ENCODE results near the gene EIF4A2.
"Not testable (repeated sequence)": the region's sequence is repeated elsewhere in the genome, so short reads cannot be mapped to it uniquely, and the experiment has no call there.

Gene EIF4A2

DNA sequence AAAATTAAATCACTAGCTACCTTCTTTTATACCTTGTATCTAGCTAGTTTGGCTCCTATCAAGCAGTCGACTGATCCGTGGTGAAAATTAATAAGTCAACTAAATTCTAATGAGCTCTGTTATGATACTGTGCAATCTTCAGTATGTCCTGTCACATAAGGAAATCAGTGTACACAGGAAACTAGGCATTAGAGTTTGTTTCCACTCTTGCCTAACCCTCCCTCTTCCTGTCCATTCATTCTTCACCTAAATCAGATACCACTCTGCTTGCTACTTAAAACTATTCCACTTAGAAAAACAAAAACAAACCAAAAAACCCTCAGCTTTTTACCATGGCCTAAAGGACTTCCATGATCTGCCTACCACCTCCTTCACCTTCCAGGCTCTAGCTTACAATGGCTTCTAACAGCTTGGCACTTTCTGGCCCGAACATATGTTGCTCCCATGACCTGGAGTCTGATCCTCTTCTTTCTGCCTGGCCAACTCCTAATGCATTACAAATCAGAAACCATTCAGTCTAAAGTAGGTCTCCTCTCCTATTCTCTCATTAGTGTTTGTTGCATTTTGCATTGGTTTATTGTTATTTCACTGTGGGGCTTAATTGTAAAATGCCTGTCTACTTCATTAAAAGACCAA, 15.0 kb downstream of the EIF4A2 start:
- H3K4me1 Mint-ChIP-seq: peaks cover 40% of the 10 kb centered on the region
- ATAC-seq: peak; percentile 61
- no peak overlapping the region for H3K27ac Mint-ChIP-seq

DNA sequence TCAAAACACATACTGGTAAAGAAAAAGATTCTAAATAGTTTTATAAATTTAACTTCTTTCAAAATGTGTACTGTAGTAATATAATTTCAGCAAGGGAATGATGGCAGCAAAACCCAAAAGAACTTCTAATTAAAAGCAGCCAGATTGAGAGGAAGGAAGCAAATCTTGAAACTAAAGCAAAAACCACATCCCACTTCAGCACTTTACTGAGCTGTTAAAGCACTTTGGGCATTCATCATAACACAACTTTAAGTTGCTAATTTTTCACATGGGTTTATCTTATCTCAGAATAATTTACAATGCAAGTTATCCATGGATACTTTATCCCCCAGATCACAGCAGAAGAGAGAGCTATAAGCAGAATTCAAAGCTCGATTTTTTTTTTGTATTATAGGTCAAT, 16.9 kb downstream of the EIF4A2 start:
- H3K4me3 Mint-ChIP-seq: no peak overlapping the region
- no peak for ATAC-seq
- H3K9me3 Mint-ChIP-seq: no peaks in the 10 kb centered on the region

More for the DNA sequence above, 15.0 kb downstream of the EIF4A2 start:
- DNase-seq: no peak
- Mint-ChIP-seq H3K9me3 (no peaks in the 10 kb centered on the region), H3K27me3 (no peaks in the 10 kb centered on the region), H3K4me3 (no peak overlapping the region)

DNA sequence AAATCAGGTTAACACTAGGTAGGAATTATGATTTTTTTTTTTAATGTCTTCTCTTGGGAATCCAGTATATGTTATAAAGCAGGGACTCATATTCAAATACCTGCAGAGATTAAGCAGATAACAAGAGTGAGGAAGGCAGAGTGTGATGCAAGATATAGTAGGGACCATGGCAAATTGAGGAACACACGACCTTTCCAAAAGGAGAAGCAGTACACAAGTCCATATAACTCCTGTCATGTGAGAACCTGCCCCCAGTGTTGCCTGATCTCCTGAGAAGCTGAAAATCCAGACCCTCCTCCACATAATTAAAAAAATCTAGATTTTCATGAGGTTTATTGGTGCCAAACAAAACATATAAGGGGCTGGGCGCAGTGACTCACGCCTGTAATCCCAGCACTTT, 19.3 kb downstream of the EIF4A2 start:
- ATAC-seq (no peak), DNase-seq (no peak)
- H3K9me3 Mint-ChIP-seq: no peaks in the 10 kb centered on the region
- H3K27ac Mint-ChIP-seq: no peak overlapping the region
- H3K4me1 Mint-ChIP-seq: peaks cover 57% of the 10 kb centered on the region
- peak overlapping the region in 1 of 2 donors; percentile 20 for H3K4me3 Mint-ChIP-seq
- no peaks in the 10 kb centered on the region for H3K27me3 Mint-ChIP-seq

More for the DNA sequence above, 16.9 kb downstream of the EIF4A2 start:
- no peak for DNase-seq
- peaks cover 51% of the 10 kb centered on the region for H3K4me1 Mint-ChIP-seq
- no peaks in the 10 kb centered on the region for H3K27me3 Mint-ChIP-seq
- no peak overlapping the region for H3K27ac Mint-ChIP-seq

DNA sequence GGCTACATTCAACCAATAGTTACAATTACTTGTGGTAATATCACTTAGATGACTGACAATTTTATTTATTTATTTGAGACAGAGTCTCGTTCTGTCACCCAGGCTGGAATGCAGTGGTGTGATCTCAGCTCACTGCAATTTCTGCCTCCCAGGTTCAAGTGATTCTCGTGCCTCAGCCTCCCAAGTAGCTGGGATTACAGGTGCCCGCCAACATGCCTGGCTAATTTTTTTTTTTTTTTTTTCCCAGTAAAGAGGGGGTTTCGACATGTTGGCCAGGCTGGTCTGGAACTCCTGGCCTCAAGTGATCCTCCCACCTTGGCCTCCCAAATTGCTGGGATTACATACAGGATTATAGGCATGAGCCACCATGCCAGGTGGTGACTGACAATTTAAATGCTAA, 20.1 kb downstream of the EIF4A2 start:
- not testable (repeated sequence) for H3K27me3 Mint-ChIP-seq, H3K4me3 Mint-ChIP-seq, DNase-seq, H3K9me3 Mint-ChIP-seq, ATAC-seq
- H3K27ac Mint-ChIP-seq: peak overlapping the region in 1 of 2 donors; percentile 52
- H3K4me1 Mint-ChIP-seq: peaks cover 51% of the 10 kb centered on the region

DNA sequence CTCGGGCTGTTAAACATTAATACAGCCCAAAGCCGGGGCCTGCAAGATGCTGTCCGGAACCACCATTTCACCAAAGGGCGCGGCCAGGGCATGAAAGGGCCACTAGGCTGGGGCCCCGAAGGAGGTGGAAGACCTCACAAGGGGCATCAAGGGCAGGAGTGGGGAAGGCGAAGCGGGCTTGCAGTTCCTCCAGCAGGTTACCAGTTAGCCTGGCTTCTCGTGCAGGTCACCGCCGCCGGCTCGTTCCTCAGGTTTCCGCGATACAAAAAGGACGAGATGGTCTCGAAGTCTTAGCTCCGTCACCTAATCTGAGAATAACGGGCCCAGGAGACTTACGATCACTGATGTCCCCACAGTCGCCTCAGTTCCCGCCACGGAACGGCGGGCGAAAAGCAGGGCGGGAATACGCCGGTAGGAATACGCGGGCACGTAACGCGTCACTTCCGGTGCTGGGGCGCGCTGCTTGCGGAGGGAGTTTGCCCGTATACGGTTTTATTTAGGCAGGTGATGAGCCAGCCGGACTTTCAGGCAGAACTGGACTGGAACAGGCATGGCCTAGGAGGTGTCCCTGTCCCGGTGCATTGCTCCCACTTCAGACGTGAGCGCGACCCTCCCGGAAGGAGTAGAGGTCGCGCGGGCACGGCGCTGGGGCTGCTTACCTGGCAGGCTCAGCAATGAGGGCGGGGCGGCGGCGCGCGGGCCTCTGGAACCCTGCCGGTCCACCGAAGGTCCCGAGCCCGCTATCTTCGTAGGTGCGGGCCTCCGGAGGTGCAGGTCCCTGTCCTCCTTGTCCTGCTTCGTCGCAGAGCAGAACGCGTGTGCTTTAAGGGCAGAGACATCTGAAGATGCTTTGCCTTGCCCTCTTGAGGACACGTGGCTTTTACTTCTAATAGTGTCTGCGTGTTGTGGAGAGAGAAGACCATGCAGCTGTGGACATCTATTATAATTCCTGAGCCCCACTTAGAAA, 23.0 kb downstream of the EIF4A2 start, which contains the start of gene RFC4:
Gene RFC4 (minus strand): TSS at position 394 of the 967 bp plus-strand sequence. CDS start 1,769 bp downstream, outside the sequence.
- Mint-ChIP-seq H3K9me3 (no peaks in the 10 kb centered on the region), H3K4me1 (peaks cover 28% of the 10 kb centered on the region), H3K27me3 (no peaks in the 10 kb centered on the region), H3K27ac (peak within 1 kb of the TSS; percentile 93 to 96), H3K4me3 (peak within 1 kb of the TSS; percentile 88 to 89)
- DNase-seq (peak; percentile 71 to 80), ATAC-seq (peak; percentile 90)

DNA sequence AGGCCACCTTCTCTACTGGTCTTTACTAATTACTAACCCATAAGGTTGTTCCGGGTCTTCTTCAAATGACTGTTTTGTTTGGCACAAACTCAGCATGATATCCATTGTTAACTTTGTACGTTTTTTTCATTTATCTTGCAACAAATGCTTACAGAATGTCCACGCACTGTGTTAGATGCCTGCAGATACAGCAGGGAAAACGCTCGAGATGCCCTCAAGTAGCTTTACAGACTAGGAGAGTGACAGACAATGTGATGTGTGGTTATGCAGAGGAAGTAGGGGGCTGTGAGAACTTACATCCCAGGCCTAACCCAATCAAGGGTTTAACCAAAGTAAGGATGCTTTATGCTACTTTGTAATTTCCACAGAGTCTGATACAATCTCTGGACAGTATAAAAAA, 23.9 kb downstream of the EIF4A2 start:
- ATAC-seq: peak; percentile 50
- no peak for DNase-seq
- Mint-ChIP-seq H3K4me1 (peaks cover 25% of the 10 kb centered on the region), H3K9me3 (no peaks in the 10 kb centered on the region), H3K27me3 (no peaks in the 10 kb centered on the region), H3K27ac (peak overlapping the region; percentile 93 to 96), H3K4me3 (peak overlapping the region; percentile 88 to 89)

DNA sequence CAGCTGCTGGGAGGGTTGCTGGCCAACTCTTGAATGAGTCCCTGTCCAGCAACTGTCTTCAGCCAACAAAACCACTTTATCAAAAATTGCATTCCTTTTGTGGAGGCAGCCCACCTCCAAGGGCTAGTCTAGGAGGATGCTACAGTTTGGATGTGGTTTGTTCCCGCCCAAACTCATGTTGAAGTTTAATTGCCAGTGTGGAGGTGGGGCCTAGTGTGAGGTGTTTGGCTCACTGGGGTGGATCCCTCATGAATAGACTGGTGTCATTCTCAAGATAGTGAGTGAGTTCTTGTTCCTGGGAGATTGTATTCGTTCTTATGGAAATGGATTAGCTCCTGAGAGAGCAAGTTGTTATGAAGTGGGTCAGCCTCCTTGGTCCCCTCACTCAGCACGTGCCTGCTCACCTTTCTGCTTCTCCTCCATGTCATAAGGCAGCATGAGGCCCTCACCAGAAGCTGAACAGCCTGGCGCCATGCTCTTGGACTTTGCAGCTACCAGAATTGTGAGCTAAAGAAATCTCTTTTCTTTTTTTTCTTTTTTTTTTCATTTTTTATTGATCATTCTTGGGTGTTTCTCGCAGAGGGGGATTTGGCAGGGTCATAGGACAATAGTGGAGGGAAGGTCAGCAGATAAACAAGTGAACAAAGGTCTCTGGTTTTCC, 27.1 kb downstream of the EIF4A2 start:
- no peak for DNase-seq
- Mint-ChIP-seq H3K4me1 (peaks cover 9% of the 10 kb centered on the region), H3K27ac (no peak overlapping the region), H3K4me3 (no peak overlapping the region), H3K27me3 (no peaks in the 10 kb centered on the region), H3K9me3 (no peaks in the 10 kb centered on the region)
- ATAC-seq: no peak

DNA sequence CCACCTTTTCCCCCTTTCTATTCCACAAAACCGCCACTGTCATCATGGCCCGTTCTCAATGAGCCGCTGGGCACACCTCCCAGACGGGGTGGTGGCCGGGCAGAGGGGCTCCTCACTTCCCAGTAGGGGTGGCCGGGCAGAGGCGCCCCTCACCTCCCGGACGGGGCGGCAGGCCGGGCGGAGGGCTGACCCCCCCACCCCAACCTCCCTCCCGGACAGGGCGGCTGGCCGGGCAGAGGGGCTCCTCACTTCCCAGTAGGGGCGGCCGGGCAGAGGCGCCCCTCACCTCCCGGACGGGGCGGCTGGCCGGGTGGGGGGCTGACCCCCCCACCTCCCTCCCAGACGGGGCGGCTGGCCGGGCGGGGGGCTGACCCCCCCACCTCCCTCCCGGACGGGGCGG, 27.9 kb downstream of the EIF4A2 start:
- H3K4me1 Mint-ChIP-seq, H3K27ac Mint-ChIP-seq, H3K9me3 Mint-ChIP-seq, DNase-seq, H3K27me3 Mint-ChIP-seq, ATAC-seq, H3K4me3 Mint-ChIP-seq: not testable (repeated sequence)

DNA sequence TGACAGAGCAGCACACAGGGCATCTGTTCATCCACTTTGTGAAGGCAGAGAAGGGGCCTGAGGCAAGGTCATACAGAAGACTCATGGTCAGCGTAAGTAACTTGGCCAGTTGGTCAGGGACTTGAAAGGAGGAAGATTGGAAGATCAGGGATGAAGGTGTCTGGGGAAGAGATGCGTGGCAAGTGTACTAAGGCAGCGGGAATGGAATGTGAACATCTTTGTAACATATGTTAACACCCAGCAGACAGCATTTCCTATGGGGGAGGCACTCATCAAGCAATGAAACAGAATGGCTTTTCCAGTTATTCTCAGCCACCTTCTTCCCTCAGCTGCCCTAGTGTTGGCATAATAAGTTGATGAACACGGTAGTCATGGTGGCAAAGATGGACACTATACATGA, 30.7 kb downstream of the EIF4A2 start:
- ATAC-seq (no peak), DNase-seq (no peak)
- H3K4me1 Mint-ChIP-seq: no peaks in the 10 kb centered on the region
- no peak overlapping the region for H3K4me3 Mint-ChIP-seq
- H3K27ac Mint-ChIP-seq: no peak overlapping the region
- no peaks in the 10 kb centered on the region for H3K9me3 Mint-ChIP-seq
- no peaks in the 10 kb centered on the region for H3K27me3 Mint-ChIP-seq

DNA sequence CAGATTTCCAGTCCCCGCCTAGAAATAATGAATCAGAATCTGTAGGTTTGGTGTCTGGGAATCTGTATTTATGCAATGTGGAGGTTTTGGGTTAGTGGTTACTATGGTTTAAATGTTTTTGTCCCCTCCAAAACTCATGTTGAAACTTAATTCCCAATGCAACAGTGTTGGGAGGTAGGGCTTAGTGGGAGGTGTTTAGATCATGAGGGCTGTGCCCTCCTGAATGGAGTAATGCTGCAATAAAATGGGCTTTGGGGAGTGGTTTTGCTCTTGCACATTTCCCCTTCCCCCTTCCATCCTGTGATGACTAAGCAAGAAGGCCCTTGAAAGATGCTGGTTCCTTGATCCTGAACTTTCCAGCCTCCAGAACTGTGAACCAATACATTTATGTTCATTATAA, 32.1 kb downstream of the EIF4A2 start:
- no peak for ATAC-seq
- DNase-seq: no peak
- Mint-ChIP-seq H3K4me3 (no peak overlapping the region), H3K27me3 (no peaks in the 10 kb centered on the region), H3K4me1 (no peaks in the 10 kb centered on the region), H3K9me3 (no peaks in the 10 kb centered on the region), H3K27ac (no peak overlapping the region)

DNA sequence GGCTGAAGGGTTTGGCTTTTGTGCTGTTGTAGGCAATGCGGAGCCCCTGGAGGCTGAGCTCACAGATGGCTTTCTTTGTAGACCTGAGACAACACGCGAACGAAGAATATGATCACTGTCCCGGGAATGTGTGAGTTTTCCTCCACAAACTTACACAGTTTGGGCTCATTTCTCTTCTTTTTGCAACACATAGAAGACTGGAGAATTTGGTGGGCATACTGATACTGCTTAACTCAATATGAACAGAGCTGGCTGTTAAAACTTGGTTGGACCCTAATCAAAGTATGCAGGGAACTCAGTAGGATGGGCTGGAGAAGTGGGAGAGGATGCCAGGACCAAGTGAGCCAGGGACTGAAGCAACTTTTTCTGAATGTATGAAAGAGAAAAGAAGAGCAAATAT, 35.1 kb downstream of the EIF4A2 start:
- DNase-seq: no peak
- H3K27me3 Mint-ChIP-seq: no peaks in the 10 kb centered on the region
- no peak overlapping the region for H3K27ac Mint-ChIP-seq
- ATAC-seq: no peak
- H3K4me1 Mint-ChIP-seq: peaks cover 7% of the 10 kb centered on the region
- no peaks in the 10 kb centered on the region for H3K9me3 Mint-ChIP-seq
- no peak overlapping the region for H3K4me3 Mint-ChIP-seq

DNA sequence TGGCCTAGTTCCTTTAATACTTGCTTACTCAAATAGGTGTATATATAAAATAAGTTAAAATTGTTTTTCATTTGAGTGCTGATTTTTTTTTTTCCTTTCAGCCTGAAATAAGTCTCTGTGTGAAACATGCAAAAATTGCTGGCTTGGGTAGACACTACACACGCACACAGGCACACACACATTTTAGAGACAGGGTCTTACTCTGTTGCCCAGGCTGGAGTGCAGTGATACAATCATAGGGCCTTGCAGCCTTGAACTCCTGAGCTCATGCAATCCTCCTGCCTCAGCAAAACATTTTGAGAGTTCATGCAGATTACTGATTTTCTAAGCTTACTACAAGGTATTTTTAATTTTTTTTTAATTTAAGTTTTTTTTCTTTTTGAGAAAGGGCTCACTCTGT, 35.6 kb downstream of the EIF4A2 start:
- no peak for DNase-seq

DNA sequence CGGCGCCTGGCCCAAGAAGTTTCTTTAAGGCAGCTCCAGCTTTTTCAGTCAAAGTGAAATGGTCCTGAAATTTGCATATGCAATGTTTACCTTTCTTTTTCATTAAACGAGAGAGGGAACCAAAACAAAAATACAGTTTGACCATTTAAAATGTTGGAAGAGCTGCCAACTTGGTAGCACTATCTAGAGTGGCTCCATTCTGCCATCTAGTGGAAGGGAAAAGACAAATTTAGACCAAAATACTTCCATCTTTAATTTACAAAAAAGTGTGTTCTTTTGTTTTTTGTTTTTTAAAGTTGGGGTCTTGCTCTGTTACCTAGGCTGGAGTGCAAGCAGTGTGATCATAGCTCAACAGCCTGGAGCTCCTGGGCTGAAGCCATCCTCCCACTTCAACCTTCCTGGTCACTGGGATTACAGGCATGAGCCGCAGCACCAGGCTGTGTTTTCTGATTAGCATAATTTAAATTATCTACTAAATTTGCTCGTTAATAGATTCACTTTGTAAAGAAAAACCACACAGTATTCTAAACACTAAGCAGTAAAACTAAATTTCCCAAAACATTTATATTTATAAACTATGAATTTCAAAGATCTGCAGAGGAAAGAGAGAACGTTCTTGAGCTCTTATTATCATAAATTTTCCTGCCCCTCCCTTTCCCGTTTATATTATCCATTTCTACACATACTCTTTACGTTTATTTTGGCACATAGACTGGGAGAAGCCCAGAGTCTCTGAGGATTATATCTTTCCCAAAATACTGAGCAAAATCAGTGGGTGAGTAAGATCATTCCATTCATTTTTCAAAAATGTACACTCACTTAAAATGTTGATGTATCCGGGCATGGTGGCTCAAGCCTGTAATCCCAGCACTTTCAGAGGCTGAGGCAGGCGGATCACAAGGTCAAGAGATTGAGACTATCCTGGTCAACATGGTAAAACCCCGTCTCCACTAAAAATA, 38.3 kb downstream of the EIF4A2 start:
- ATAC-seq (no peak), DNase-seq (no peak)
- no peak overlapping the region for H3K4me3 Mint-ChIP-seq
- no peaks in the 10 kb centered on the region for H3K9me3 Mint-ChIP-seq
- peak overlapping the region in 1 of 2 donors; percentile 69 for H3K27ac Mint-ChIP-seq
- peaks cover 38% of the 10 kb centered on the region for H3K4me1 Mint-ChIP-seq
- peaks cover 9% of the 10 kb centered on the region for H3K27me3 Mint-ChIP-seq

More for the DNA sequence above, 35.6 kb downstream of the EIF4A2 start:
- Mint-ChIP-seq H3K4me3 (no peak overlapping the region), H3K9me3 (no peaks in the 10 kb centered on the region), H3K27me3 (no peaks in the 10 kb centered on the region), H3K4me1 (peaks cover 11% of the 10 kb centered on the region), H3K27ac (no peak overlapping the region)
- ATAC-seq: no peak

DNA sequence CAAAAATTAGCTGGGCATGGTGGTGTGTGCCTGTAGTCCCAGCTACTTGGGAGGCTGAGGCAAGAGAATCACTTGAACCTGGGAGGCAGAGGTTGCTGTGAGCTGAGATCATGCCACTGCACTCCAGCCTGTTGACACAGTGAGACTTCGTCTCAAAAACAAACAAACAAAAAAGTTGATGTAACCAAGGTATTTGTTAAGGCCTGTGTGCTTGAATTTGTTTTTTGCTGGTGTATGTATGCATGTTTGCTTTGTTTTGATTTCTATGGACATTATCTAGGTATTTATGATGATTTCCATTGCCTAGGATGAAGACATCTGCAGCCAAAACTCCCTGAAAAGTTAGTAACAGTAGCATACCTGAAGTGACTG, 39.0 kb downstream of the EIF4A2 start:
- H3K4me3 Mint-ChIP-seq, H3K27me3 Mint-ChIP-seq, H3K9me3 Mint-ChIP-seq, H3K27ac Mint-ChIP-seq, ATAC-seq, DNase-seq: not testable (repeated sequence)
- peaks cover 41% of the 10 kb centered on the region for H3K4me1 Mint-ChIP-seq

DNA sequence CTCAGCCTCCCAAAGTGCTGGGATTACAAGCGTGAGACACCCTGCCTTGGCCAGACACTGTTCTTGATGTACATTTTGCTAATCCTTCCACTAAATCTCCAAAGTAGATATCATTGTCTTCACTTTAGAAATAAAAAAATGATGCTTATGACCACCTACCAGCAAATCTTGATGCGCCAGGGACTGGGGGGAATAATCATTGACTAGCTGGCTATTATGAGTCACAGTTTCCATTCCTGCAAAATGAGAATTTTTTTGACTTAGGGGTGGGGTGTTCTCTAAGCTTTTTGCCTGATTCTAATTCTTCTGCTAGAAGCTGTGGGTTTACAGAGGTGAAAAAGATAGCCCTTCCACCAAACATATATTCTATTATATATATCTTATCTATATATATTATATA, 40.0 kb downstream of the EIF4A2 start:
- Mint-ChIP-seq H3K4me3 (no peak overlapping the region), H3K27ac (peak overlapping the region in 1 of 2 donors; percentile 78), H3K4me1 (peaks cover 50% of the 10 kb centered on the region), H3K27me3 (peaks cover 16% of the 10 kb centered on the region), H3K9me3 (no peaks in the 10 kb centered on the region)
- no peak for DNase-seq
- ATAC-seq: no peak
